DND-41 (cell line): Measurements from ENCODE around the gene SLCO4A1.

ENCODE experiments used
- ATAC-seq: fragments of 200-7000 bp; cut with Tn5 transposase; 3 replicates; pipeline ENCODE4 v1.9.1; 2021; ENCODE audit warnings: low read depth; ENCODE audit not compliant: insufficient read depth
- DNase-seq: peaks from one replicate; pipeline ENCODE4 v3.0.0-alpha.2; 2020
- H2AFZ ChIP-seq: 2 replicates; pipeline ENCODE4 v1.6.0; 2012; ENCODE audit warnings: low read depth, low read length
- H3K27ac ChIP-seq: 2 replicates; pipeline ENCODE4 v1.5.1; 2012; ENCODE audit warnings: low read length, inconsistent platforms
- H3K27me3 ChIP-seq: fragments of 200-600 bp; sonication (generic); 2 replicates; pipeline ENCODE4 v1.6.0; 2012; ENCODE audit warnings: low read length, mild to moderate bottlenecking, inconsistent platforms; ENCODE audit not compliant: insufficient read depth, poor library complexity
- H3K36me3 ChIP-seq: 2 replicates; pipeline ENCODE4 v1.5.1; 2012; ENCODE audit warnings: low read length, inconsistent platforms; ENCODE audit not compliant: insufficient read depth
- H3K4me1 ChIP-seq: 2 replicates; pipeline ENCODE4 v1.5.1; 2012; ENCODE audit warnings: mild to moderate bottlenecking, low read length; ENCODE audit not compliant: insufficient read depth
- H3K4me2 ChIP-seq: 2 replicates; pipeline ENCODE4 v1.6.0; 2012; ENCODE audit warnings: mild to moderate bottlenecking, moderate library complexity, low read length, inconsistent platforms; ENCODE audit not compliant: insufficient read depth
- H3K4me3 ChIP-seq, 2 experiments: fragments of 200-600 bp in 1 of 2; shearing (Covaris generic) in 1 of 2; 2 replicates each; pipeline ENCODE4 v1.5.1; 2012 to 2016; ENCODE audit warnings: inconsistent platforms in 2 of 2, low read length in 2 of 2, mild to moderate bottlenecking in 2 of 2, low read depth in 1 of 2, moderate library complexity in 1 of 2
- H3K79me2 ChIP-seq: 2 replicates; pipeline ENCODE4 v1.6.0; 2012; ENCODE audit warnings: low read length, inconsistent platforms; ENCODE audit not compliant: insufficient read depth
- H3K9ac ChIP-seq: 2 replicates; pipeline ENCODE4 v1.6.0; 2012; ENCODE audit warnings: low read depth, mild to moderate bottlenecking, inconsistent platforms, low read length, moderate library complexity
- H3K9me3 ChIP-seq: 2 replicates; pipeline ENCODE4 v1.5.1; 2012; ENCODE audit warnings: low read length, moderate library complexity, mild to moderate bottlenecking, inconsistent platforms; ENCODE audit not compliant: insufficient read depth, severe bottlenecking
- H4K20me1 ChIP-seq: 2 replicates; pipeline ENCODE4 v1.6.0; 2012; ENCODE audit warnings: low read length; ENCODE audit not compliant: insufficient read depth
- CTCF ChIP-seq: IDR thresholded peaks from 2 replicates; pipeline ENCODE4 v1.5.1; 2012; ENCODE audit warnings: borderline replicate concordance, low read length, moderate library complexity, mild to moderate bottlenecking; ENCODE audit not compliant: poor library complexity, severe bottlenecking; ENCODE audit errors: extremely low read depth
- EZH2 ChIP-seq: IDR thresholded peaks from 3 replicates; pipeline ENCODE4 v1.6.1; 2012; ENCODE audit warnings: borderline replicate concordance, low read depth, mild to moderate bottlenecking, moderate library complexity, low read length, inconsistent platforms; ENCODE audit not compliant: severe bottlenecking

Gene SLCO4A1

GRCh38 chr20:62665826-62666735 lies 23.8 kb downstream of the SLCO4A1 start:
- Histone ChIP-seq H3K4me2 (no peak overlapping the region), H3K27ac (no peak overlapping the region), H3K27me3 (no peaks in the 10 kb centered on the region), H4K20me1 (peaks cover 46% of the 10 kb centered on the region), H3K36me3 (peaks cover 75% of the 10 kb centered on the region), H3K4me1 (no peaks in the 10 kb centered on the region), H3K9ac (no peak overlapping the region), H3K9me3 (no peaks in the 10 kb centered on the region), H2AFZ (no peak overlapping the region), H3K4me3 (no peak overlapping the region), H3K79me2 (no peaks in the 10 kb centered on the region)
- DNase-seq (no peak), ATAC-seq (no peak)
- TF ChIP-seq EZH2 (no peak), CTCF (no peak)

- TF ChIP-seq CTCF = no peak
- no peaks in the 10 kb centered on the region for H3K9me3 ChIP-seq
- peaks cover 70% of the 10 kb centered on the region for H3K36me3 ChIP-seq
- H3K27ac ChIP-seq = no peak overlapping the region
- H2AFZ ChIP-seq = no peak overlapping the region
- no peaks in the 10 kb centered on the region for H3K27me3 ChIP-seq
- H3K4me2 ChIP-seq = no peak overlapping the region
- no peaks in the 10 kb centered on the region for H3K79me2 ChIP-seq
- H3K4me1 ChIP-seq = no peaks in the 10 kb centered on the region
- no peak overlapping the region for H3K9ac ChIP-seq
- no peak for ATAC-seq
- no peak for DNase-seq
- no peak overlapping the region for H3K4me3 ChIP-seq
- H4K20me1 ChIP-seq = peaks cover 40% of the 10 kb centered on the region
Observed at GRCh38 chr20:62666736-62667529, 24.6 kb downstream of the SLCO4A1 start.

- Histone ChIP-seq H3K4me3 (no peak overlapping the region), H3K9ac (no peak overlapping the region), H2AFZ (no peak overlapping the region), H3K27me3 (no peaks in the 10 kb centered on the region), H3K27ac (no peak overlapping the region), H3K79me2 (no peaks in the 10 kb centered on the region), H3K4me1 (no peaks in the 10 kb centered on the region), H3K36me3 (peaks cover 65% of the 10 kb centered on the region), H4K20me1 (peaks cover 37% of the 10 kb centered on the region), H3K4me2 (no peak overlapping the region), H3K9me3 (no peaks in the 10 kb centered on the region)
- no peak for TF ChIP-seq CTCF
- TF ChIP-seq EZH2 = no peak
- ATAC-seq (no peak), DNase-seq (no peak)
Observed at GRCh38 chr20:62667530-62668440, 25.5 kb downstream of the SLCO4A1 start.
